PC-9 (cell line): Measurements from ENCODE around the gene PRPF4. TPM values are rescaled to one million over a fixed set of nuclear protein-coding genes. Genes with fewer than 3 reads are reported as not detected.

Source experiments
- BruUV-seq: library from RNA; stranded (reverse); fragments of 400-500 nt; replicated peaks from 2 replicates; lab custom pipeline; 2021; lab: Mats Ljungman, UMichigan
- CTCF ChIA-PET: fragments of 300-600 bp; sonication (Branson Sonifier 250); formaldehyde crosslinking; loops from one replicate; lab custom pipeline; 2022; ENCODE audit warnings: antibody characterized with exemption; lab: Charles Lee
- POLR2A ChIA-PET: fragments of 300-600 bp; sonication (Branson Sonifier 250); formaldehyde crosslinking; loops from one replicate; lab custom pipeline; 2022; ENCODE audit warnings: antibody characterized with exemption; ENCODE audit not compliant: unreplicated experiment; lab: Charles Lee
- DNase-seq, 2 experiments: peaks; one replicate each; pipeline versions ENCODE4 v3.0.0 to v3.0.0-alpha.2; 2015 to 2022; ENCODE audit warnings: mixed read lengths in 1 of 2
- H2AFZ ChIP-seq: fragments of 200-600 bp; sonication (generic); 2 replicates; pipeline ENCODE4 v1.8.1; 2017; ENCODE audit warnings: antibody characterized with exemption
- H3F3A ChIP-seq: fragments of 200-600 bp; sonication (generic); 2 replicates; pipeline ENCODE4 v1.8.1; 2017; ENCODE audit warnings: antibody characterized with exemption, mild to moderate bottlenecking, low read depth; ENCODE audit not compliant: insufficient read depth
- H3K27ac ChIP-seq: fragments of 200-600 bp; sonication (generic); 2 replicates; pipeline ENCODE4 v1.6.1; 2016; ENCODE audit warnings: mixed run types
- H3K27me3 ChIP-seq: fragments of 200-600 bp; sonication (generic); 2 replicates; pipeline ENCODE4 v1.6.1; 2016; ENCODE audit warnings: low read depth, mixed run types; ENCODE audit not compliant: insufficient read depth
- H3K36me3 ChIP-seq: fragments of 200-600 bp; sonication (generic); 2 replicates; pipeline ENCODE4 v1.6.1; 2016; ENCODE audit warnings: low read depth, mixed run types
- H3K4me1 ChIP-seq: fragments of 200-600 bp; sonication (generic); replicated peaks from 2 replicates; pipeline ENCODE4 v1.6.1; 2016; ENCODE audit warnings: mixed run types; ENCODE audit not compliant: insufficient read depth
- H3K4me2 ChIP-seq: fragments of 200-600 bp; sonication (generic); 2 replicates; pipeline ENCODE4 v1.6.1; 2017; ENCODE audit warnings: mixed run types
- H3K4me3 ChIP-seq: fragments of 200-600 bp; sonication (generic); 2 replicates; pipeline ENCODE4 v1.6.1; 2016; ENCODE audit warnings: mixed run types
- H3K79me2 ChIP-seq: fragments of 200-600 bp; sonication (generic); 2 replicates; pipeline ENCODE4 v1.6.1; 2017; ENCODE audit warnings: low read depth, mixed run types
- H3K9me2 ChIP-seq: fragments of 200-600 bp; sonication (generic); 2 replicates; pipeline ENCODE4 v1.8.1; 2017; ENCODE audit warnings: mild to moderate bottlenecking; ENCODE audit not compliant: insufficient read depth
- H3K9me3 ChIP-seq: fragments of 200-600 bp; sonication (generic); 2 replicates; pipeline ENCODE4 v1.8.1; 2016; ENCODE audit warnings: low read depth; ENCODE audit not compliant: insufficient read depth
- H4K20me1 ChIP-seq: fragments of 200-600 bp; sonication (generic); 2 replicates; pipeline ENCODE4 v1.8.1; 2017; ENCODE audit not compliant: insufficient read depth
- EZH2 ChIP-seq: fragments of 200-600 bp; sonication (generic); IDR thresholded peaks from 2 replicates; pipeline ENCODE4 v1.8.0; 2017; ENCODE audit warnings: antibody characterized with exemption, low read depth
- intact Hi-C: fragments of 100-400 bp; cut with micrococcal nuclease; formaldehyde crosslinking; loops from one replicate; pipeline ENCODE4 v1.10.0; 2022; ENCODE audit not compliant: unreplicated experiment
- total RNA-seq: library from RNA; stranded (reverse); gene quantifications from 2 replicates; pipeline ENCODE4 v1.2.3, GENCODE V29; 2021
- TF ChIP-seq, protein P1 (sequence below): fragments of 200-600 bp; sonication (generic); conservative IDR thresholded peaks from 2 replicates; pipeline ENCODE4 v1.6.1; 2017; ENCODE audit warnings: mixed run types, antibody characterized with exemption, mild to moderate bottlenecking, moderate library complexity

PRPF4 gene
- total RNA-seq, 1 experiment from 2014 or later = 36.3 TPM

DNA sequence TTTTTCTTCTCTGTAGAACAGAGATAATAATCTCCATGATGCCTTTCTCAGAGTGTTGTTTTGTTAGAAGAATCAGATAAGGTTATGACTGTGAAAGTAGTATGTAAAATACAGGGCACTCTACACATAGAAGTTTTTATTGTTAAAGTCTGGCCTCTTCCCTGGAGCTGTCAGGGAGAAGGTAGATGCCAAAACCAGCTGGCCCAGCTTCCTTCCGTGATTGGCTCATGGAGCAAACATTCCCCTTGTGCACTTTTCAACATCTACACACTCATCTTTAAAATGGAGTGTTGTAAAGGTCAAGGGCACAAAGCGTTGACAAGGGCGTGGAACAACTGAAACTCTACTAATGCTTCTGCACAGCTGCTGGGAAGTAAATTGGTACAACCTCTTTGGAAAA is 35.1 kb downstream of the PRPF4 start:
- Histone ChIP-seq H3K9me2 (no peaks in the 10 kb centered on the region), H3K9me3 (no peaks in the 10 kb centered on the region), H3K36me3 (no peaks in the 10 kb centered on the region), H3K4me3 (no peak overlapping the region), H2AFZ (no peak overlapping the region), H3F3A (no peaks in the 10 kb centered on the region), H3K27ac (no peak overlapping the region), H3K79me2 (no peaks in the 10 kb centered on the region), H3K27me3 (no peaks in the 10 kb centered on the region), H3K4me2 (no peak overlapping the region), H4K20me1 (no peaks in the 10 kb centered on the region), H3K4me1 (no peaks in the 10 kb centered on the region; the same call in 1 of the 2 replicates)
- BruUV-seq = no TSS peak
- no peak for TF ChIP-seq EZH2
- TF ChIP-seq, protein P1, sequence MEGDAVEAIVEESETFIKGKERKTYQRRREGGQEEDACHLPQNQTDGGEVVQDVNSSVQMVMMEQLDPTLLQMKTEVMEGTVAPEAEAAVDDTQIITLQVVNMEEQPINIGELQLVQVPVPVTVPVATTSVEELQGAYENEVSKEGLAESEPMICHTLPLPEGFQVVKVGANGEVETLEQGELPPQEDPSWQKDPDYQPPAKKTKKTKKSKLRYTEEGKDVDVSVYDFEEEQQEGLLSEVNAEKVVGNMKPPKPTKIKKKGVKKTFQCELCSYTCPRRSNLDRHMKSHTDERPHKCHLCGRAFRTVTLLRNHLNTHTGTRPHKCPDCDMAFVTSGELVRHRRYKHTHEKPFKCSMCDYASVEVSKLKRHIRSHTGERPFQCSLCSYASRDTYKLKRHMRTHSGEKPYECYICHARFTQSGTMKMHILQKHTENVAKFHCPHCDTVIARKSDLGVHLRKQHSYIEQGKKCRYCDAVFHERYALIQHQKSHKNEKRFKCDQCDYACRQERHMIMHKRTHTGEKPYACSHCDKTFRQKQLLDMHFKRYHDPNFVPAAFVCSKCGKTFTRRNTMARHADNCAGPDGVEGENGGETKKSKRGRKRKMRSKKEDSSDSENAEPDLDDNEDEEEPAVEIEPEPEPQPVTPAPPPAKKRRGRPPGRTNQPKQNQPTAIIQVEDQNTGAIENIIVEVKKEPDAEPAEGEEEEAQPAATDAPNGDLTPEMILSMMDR = no peak
- CTCF ChIA-PET = interaction anchor here (1.1 to 1.2 kb wide), 2 partner anchors 19 to 100 kb away, joined by 3 to 6 read pairs; partner anchors contain the start of genes C9orf43 and POLE3
- intact Hi-C loops = no loop called here
- POLR2A ChIA-PET = no interaction called here
- no peak for DNase-seq

DNA sequence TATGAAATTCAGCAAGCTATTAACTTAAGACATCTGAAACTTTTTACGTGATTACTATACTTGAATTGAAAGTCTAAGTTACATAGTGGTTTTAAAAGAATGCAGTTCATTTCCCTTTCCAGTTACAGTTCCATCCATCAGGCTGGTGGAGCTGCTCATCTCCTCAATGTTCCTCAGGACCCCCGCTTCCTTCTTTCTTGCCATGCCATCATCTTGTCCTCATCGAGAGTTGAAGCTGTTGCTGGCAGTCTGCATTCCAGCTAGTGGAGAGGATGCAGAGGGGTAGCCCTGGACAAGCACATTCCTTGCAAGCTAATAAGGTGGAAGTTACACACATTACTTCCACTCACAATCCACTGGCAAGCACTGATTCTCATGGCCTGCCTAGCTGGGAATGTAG is 36.5 kb downstream of the PRPF4 start:
- H3K27me3 ChIP-seq = no peaks in the 10 kb centered on the region
- no peak for DNase-seq
- ChIA-PET POLR2A (interaction anchor here (0.7 kb wide), 1 partner anchor 25 kb away, joined by 4 read pairs; no protein-coding TSS in a partner anchor), CTCF (no interaction called here)
- no peaks in the 10 kb centered on the region; the same call in 1 of the 2 replicates for H3K4me1 ChIP-seq
- TF ChIP-seq, protein P1 = no peak
- no peak for TF ChIP-seq EZH2
- H2AFZ ChIP-seq = no peak overlapping the region
- BruUV-seq = no TSS peak
- H3F3A ChIP-seq = no peaks in the 10 kb centered on the region
- H3K79me2 ChIP-seq = no peaks in the 10 kb centered on the region
- H3K4me3 ChIP-seq = no peak overlapping the region
- no peak overlapping the region for H3K27ac ChIP-seq
- intact Hi-C loops = no loop called here
- H3K4me2 ChIP-seq = no peak overlapping the region
- H4K20me1 ChIP-seq = no peaks in the 10 kb centered on the region
- H3K36me3 ChIP-seq = no peaks in the 10 kb centered on the region
- H3K9me3 ChIP-seq = no peaks in the 10 kb centered on the region
- no peaks in the 10 kb centered on the region for H3K9me2 ChIP-seq

DNA sequence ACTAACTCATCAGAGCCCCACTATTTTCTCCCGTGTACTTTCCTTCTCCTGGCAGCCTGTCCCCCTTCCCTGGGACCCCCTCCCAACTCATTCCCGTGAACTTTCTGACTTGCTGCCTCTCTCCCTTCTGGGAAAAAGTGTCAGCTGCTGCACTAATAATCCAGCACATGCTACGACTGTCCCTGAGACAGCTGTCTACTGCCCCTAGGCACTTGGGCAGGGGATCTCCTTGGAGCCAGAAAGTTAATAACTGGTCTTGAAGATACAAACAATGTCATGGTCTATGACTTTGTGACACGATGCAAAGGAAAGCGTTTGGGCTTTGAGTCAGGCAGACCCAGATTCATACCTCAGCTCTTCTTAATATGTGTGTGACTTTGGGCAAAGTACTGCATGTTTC is 37.8 kb downstream of the PRPF4 start:
- ChIA-PET POLR2A (no interaction called here), CTCF (no interaction called here)
- H2AFZ ChIP-seq = no peak overlapping the region
- H3K9me3 ChIP-seq = no peaks in the 10 kb centered on the region
- H3K4me2 ChIP-seq = no peak overlapping the region
- no peaks in the 10 kb centered on the region for H3K4me1 ChIP-seq
- no peaks in the 10 kb centered on the region for H3K9me2 ChIP-seq
- H3K27ac ChIP-seq = no peak overlapping the region
- no peaks in the 10 kb centered on the region for H3K36me3 ChIP-seq
- no peaks in the 10 kb centered on the region for H3F3A ChIP-seq
- no peaks in the 10 kb centered on the region for H3K79me2 ChIP-seq
- no peak for DNase-seq
- no peaks in the 10 kb centered on the region for H3K27me3 ChIP-seq
- TF ChIP-seq, protein P1 = no peak
- TF ChIP-seq EZH2 = no peak
- no peaks in the 10 kb centered on the region for H4K20me1 ChIP-seq
- intact Hi-C loops = no loop called here
- no peak overlapping the region for H3K4me3 ChIP-seq
- BruUV-seq = no TSS peak
